Measurements from ENCODE around the gene JAKMIP1.

JAKMIP1 gene

GRCh38 chr4:6200011-6200921 is at the start of gene JAKMIP1:
TSS of gene JAKMIP1 (minus strand) at chr4:6200549. CDS start at chr4:6112850, 87,699 bp downstream.
- DNase-seq (ENCODE audit: low read depth in 2 of 2): peak; percentile 67

GRCh38 chr4:6248394-6248793 is 48.0 kb upstream of the JAKMIP1 start:
- no peak for DNase-seq (ENCODE audit: low read depth in 2 of 2)

GRCh38 chr4:6246170-6246634 is 45.9 kb upstream of the JAKMIP1 start:
- DNase-seq (ENCODE audit: low read depth in 2 of 2): no peak

GRCh38 chr4:6245246-6246169 is 45.2 kb upstream of the JAKMIP1 start:
- DNase-seq (ENCODE audit: low read depth in 2 of 2): no peak

- DNase-seq (ENCODE audit: low read depth in 2 of 2): no peak
Observed at GRCh38 chr4:6242271-6243029, 42.1 kb upstream of the JAKMIP1 start.

GRCh38 chr4:6241062-6241845 is 40.9 kb upstream of the JAKMIP1 start:
- no peak for DNase-seq (ENCODE audit: low read depth in 2 of 2)

GRCh38 chr4:6239968-6240367 is 39.6 kb upstream of the JAKMIP1 start:
- no peak for DNase-seq (ENCODE audit: low read depth in 2 of 2)

GRCh38 chr4:6239486-6239885 is 39.1 kb upstream of the JAKMIP1 start:
- no peak for DNase-seq (ENCODE audit: low read depth in 2 of 2)

GRCh38 chr4:6236816-6237390 is 36.6 kb upstream of the JAKMIP1 start:
- DNase-seq (ENCODE audit: low read depth in 2 of 2): no peak

- DNase-seq (ENCODE audit: low read depth in 2 of 2): no peak
Observed at GRCh38 chr4:6235901-6236640, 35.7 kb upstream of the JAKMIP1 start.

GRCh38 chr4:6235012-6235411 is 34.7 kb upstream of the JAKMIP1 start:
- DNase-seq (ENCODE audit: low read depth in 2 of 2): no peak

GRCh38 chr4:6233929-6234328 is 33.6 kb upstream of the JAKMIP1 start:
- no peak for DNase-seq (ENCODE audit: low read depth in 2 of 2)

GRCh38 chr4:6232836-6233785 is 32.8 kb upstream of the JAKMIP1 start:
- DNase-seq (ENCODE audit: low read depth in 2 of 2): no peak

- DNase-seq (ENCODE audit: low read depth in 2 of 2): no peak
Observed at GRCh38 chr4:6231663-6232165, 31.4 kb upstream of the JAKMIP1 start.

- no peak for DNase-seq (ENCODE audit: low read depth in 2 of 2)
Observed at GRCh38 chr4:6230827-6231662, 30.7 kb upstream of the JAKMIP1 start.

- no peak for DNase-seq (ENCODE audit: low read depth in 2 of 2)
Observed at GRCh38 chr4:6230502-6230785, 30.1 kb upstream of the JAKMIP1 start.

GRCh38 chr4:6229671-6230501 is 29.5 kb upstream of the JAKMIP1 start:
- no peak for DNase-seq (ENCODE audit: low read depth in 2 of 2)
